Calu3 (cell line): ENCODE data around the gene TP53BP1. TPM values are rescaled to one million over a fixed set of nuclear protein-coding genes. Genes with fewer than 3 reads are reported as not detected.

Experiments
- BruUV-seq: library from RNA; stranded (reverse); fragments of 400-500 nt; replicated peaks from 2 replicates; lab custom pipeline; 2021; lab: Mats Ljungman, UMichigan
- CTCF ChIA-PET: fragments of 300-600 bp; sonication (Branson Sonifier 250); formaldehyde crosslinking; loops from one replicate; lab custom pipeline; 2022; ENCODE audit warnings: antibody characterized with exemption; lab: Charles Lee
- DNase-seq: peaks from one replicate; pipeline ENCODE4 v3.0.0; 2022
- H3K27ac Mint-ChIP-seq: one replicate; pipeline ENCODE4 v1.8.0; 2022; ENCODE audit warnings: mixed read lengths; ENCODE audit not compliant: unreplicated experiment
- H3K27me3 Mint-ChIP-seq: one replicate; pipeline ENCODE4 v1.8.0; 2022; ENCODE audit warnings: mixed read lengths; ENCODE audit not compliant: unreplicated experiment
- H3K36me3 Mint-ChIP-seq: one replicate; pipeline ENCODE4 v1.8.0; 2022; ENCODE audit warnings: mild to moderate bottlenecking, moderate library complexity, mixed read lengths; ENCODE audit not compliant: insufficient read depth, unreplicated experiment
- H3K4me1 Mint-ChIP-seq: one replicate; pipeline ENCODE4 v1.8.0; 2022; ENCODE audit warnings: mild to moderate bottlenecking, low read depth, mixed read lengths; ENCODE audit not compliant: unreplicated experiment
- H3K4me3 Mint-ChIP-seq: one replicate; pipeline ENCODE4 v1.8.0; 2022; ENCODE audit warnings: mild to moderate bottlenecking, low read depth, moderate library complexity, mixed read lengths; ENCODE audit not compliant: unreplicated experiment
- H3K9me3 Mint-ChIP-seq: one replicate; pipeline ENCODE4 v1.8.0; 2022; ENCODE audit warnings: low read depth, mixed read lengths; ENCODE audit not compliant: unreplicated experiment
- CTCF ChIP-seq: fragments of 200-600 bp; IDR thresholded peaks from one replicate; pipeline ENCODE4 v1.8.0; 2022; ENCODE audit warnings: antibody characterized with exemption; ENCODE audit not compliant: unreplicated experiment
- intact Hi-C: fragments of 100-400 bp; cut with micrococcal nuclease; formaldehyde crosslinking; loops from one replicate; pipeline ENCODE4 v1.10.0; 2022; ENCODE audit not compliant: unreplicated experiment
- total RNA-seq: library from RNA; stranded (reverse); gene quantifications from 2 replicates; pipeline ENCODE4 v1.2.3, GENCODE V29; 2022

Gene TP53BP1
- total RNA-seq, 1 experiment from 2014 or later: 36.2 TPM

GRCh38 chr15:43383070-43383469, 109.9 kb downstream of the TP53BP1 start:
- no peak for DNase-seq
- CTCF ChIA-PET: no interaction called here
- peaks cover 25% of the 10 kb centered on the region for H3K36me3 Mint-ChIP-seq
- no peaks in the 10 kb centered on the region for H3K27me3 Mint-ChIP-seq
- no peak for TF ChIP-seq CTCF
- no peak overlapping the region for H3K4me3 Mint-ChIP-seq
- intact Hi-C loops: no loop called here
- no peaks in the 10 kb centered on the region for H3K4me1 Mint-ChIP-seq
- no peak overlapping the region for H3K27ac Mint-ChIP-seq
- H3K9me3 Mint-ChIP-seq: no peaks in the 10 kb centered on the region
- BruUV-seq: no TSS peak

GRCh38 chr15:43382310-43382709, 110.6 kb downstream of the TP53BP1 start:
- no peak for TF ChIP-seq CTCF
- no peak for DNase-seq
- CTCF ChIA-PET: interaction anchor here (0.7 kb wide), 1 partner anchor 11 kb away, joined by 3 read pairs; the partner anchor contains the start of genes TUBGCP4 and ZSCAN29
- Mint-ChIP-seq H3K36me3 (peaks cover 29% of the 10 kb centered on the region), H3K27me3 (no peaks in the 10 kb centered on the region), H3K4me1 (no peaks in the 10 kb centered on the region), H3K27ac (no peak overlapping the region), H3K9me3 (no peaks in the 10 kb centered on the region), H3K4me3 (no peak overlapping the region)
- no TSS peak for BruUV-seq
- intact Hi-C loops: no loop called here

GRCh38 chr15:43378601-43379000, 114.4 kb downstream of the TP53BP1 start:
- Mint-ChIP-seq H3K9me3 (no peaks in the 10 kb centered on the region), H3K27me3 (no peaks in the 10 kb centered on the region), H3K4me1 (no peaks in the 10 kb centered on the region), H3K4me3 (no peak overlapping the region), H3K27ac (no peak overlapping the region), H3K36me3 (peaks cover 9% of the 10 kb centered on the region)
- intact Hi-C loops: no loop called here
- CTCF ChIA-PET: no interaction called here
- no peak for TF ChIP-seq CTCF
- no TSS peak for BruUV-seq
- DNase-seq: no peak

GRCh38 chr15:43376017-43376705, 116.8 kb downstream of the TP53BP1 start:
- peak; percentile 20 for TF ChIP-seq CTCF
- peak; percentile 8 for DNase-seq
- Mint-ChIP-seq H3K36me3 (peaks cover 11% of the 10 kb centered on the region), H3K4me1 (peaks cover 9% of the 10 kb centered on the region), H3K4me3 (no peak overlapping the region), H3K27ac (no peak overlapping the region), H3K27me3 (no peaks in the 10 kb centered on the region), H3K9me3 (no peaks in the 10 kb centered on the region)
- BruUV-seq: no TSS peak
- CTCF ChIA-PET: interaction anchor here (0.7 to 1.0 kb wide), 2 partner anchors 16 to 47 kb away, joined by 3 read pairs; no protein-coding TSS in a partner anchor
- intact Hi-C loops: no loop called here
